ENCODE measurements around the gene COL4A2. TPM values are rescaled to one million over a fixed set of nuclear protein-coding genes. Genes with fewer than 3 reads are reported as not detected.
A peak's percentile ranks its signal among the peaks of the same experiment; 100 is the strongest.

The COL4A2 gene
- 406 TPM for polyA plus RNA-seq (ENCODE audit: insufficient read length)
- long read RNA-seq, donor 1, full-length matches to known transcripts: 251 of 526 reads
- long read RNA-seq, donor 1, partial matches to known transcripts: 275 of 526 reads
- long read RNA-seq, donor 1, other reads (novel, unspliced or antisense): 0 of 526 reads
- long read RNA-seq, donor 2, full-length matches to known transcripts: 133 of 287 reads
- long read RNA-seq, donor 2, partial matches to known transcripts: 154 of 287 reads
- long read RNA-seq, donor 2, other reads (novel, unspliced or antisense): 0 of 287 reads
- long read RNA-seq, donor 3, full-length matches to known transcripts: 138 of 246 reads
- long read RNA-seq, donor 3, partial matches to known transcripts: 108 of 246 reads
- long read RNA-seq, donor 3, other reads (novel, unspliced or antisense): 0 of 246 reads
- long read RNA-seq, donor 4, transcript COL4A2-212 (1 exons, 1,663 nt): major isoform, 30 of 36 reads
- long read RNA-seq, donor 4, partial matches to known transcripts: 6 of 36 reads
- long read RNA-seq, donor 4, other reads (novel, unspliced or antisense): 0 of 36 reads
- long read RNA-seq, donor 5, full-length matches to known transcripts: 104 of 165 reads
- long read RNA-seq, donor 5, partial matches to known transcripts: 61 of 165 reads
- long read RNA-seq, donor 5, other reads (novel, unspliced or antisense): 0 of 165 reads
- long read RNA-seq, donor 6, full-length matches to known transcripts: 153 of 319 reads
- long read RNA-seq, donor 6, partial matches to known transcripts: 166 of 319 reads
- long read RNA-seq, donor 6, other reads (novel, unspliced or antisense): 0 of 319 reads
- long read RNA-seq, donor 7, full-length matches to known transcripts: 157 of 325 reads
- long read RNA-seq, donor 7, partial matches to known transcripts: 168 of 325 reads
- long read RNA-seq, donor 7, other reads (novel, unspliced or antisense): 0 of 325 reads
- long read RNA-seq, donor 8, full-length matches to known transcripts: 55 of 78 reads
- long read RNA-seq, donor 8, partial matches to known transcripts: 23 of 78 reads
- long read RNA-seq, donor 8, other reads (novel, unspliced or antisense): 0 of 78 reads

DNA sequence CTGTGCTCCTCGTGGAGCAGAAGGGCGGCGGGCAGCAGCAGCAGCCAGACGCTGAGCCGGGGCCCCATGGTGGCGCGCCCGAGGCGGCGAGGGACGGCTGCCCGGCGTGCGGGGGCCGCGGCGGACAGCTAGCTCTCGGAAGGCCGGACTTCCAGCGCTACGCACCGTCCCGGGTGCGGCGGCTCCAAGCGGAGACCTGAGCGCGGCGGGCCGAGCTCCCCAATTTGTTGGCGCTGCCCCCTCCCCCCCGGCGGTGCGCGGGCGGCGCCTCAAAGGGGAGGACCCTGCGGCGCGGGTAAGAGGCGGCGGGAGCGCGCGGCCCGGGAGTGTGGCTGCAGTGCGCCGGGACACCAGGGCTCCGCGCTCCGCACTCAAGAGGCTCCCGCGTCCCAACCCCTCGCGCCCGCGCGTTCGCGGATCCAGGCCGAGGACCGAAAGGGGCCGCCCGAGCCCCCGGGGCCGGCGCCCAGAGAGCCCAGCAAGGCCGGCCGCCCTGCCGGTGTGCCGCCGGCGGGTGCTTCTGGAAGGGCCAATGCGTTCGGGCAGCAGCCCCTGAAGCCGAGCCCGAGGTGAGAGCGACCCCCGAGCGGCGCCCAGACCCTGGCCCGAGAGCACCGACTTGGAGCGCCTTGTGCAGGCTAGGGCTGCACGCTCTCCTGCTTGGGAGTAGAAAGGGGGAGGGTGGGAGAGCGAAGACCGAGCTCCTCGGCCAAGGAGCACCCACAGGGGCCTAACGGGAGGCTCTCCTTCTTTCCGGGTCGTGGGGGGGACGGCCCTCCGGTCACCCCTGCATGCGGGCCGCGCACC, at the start of gene COL4A2, which contains the start of gene COL4A1:
COL4A2 (plus strand) TSS at position 325 of the 807 bp plus-strand sequence. CDS start 620 bp downstream, outside the sequence.
COL4A1 (minus strand) TSS at position 198 of the 807 bp plus-strand sequence; CDS start at position 68, 130 bp downstream.
- peak; percentile 83 for DNase-seq

DNA sequence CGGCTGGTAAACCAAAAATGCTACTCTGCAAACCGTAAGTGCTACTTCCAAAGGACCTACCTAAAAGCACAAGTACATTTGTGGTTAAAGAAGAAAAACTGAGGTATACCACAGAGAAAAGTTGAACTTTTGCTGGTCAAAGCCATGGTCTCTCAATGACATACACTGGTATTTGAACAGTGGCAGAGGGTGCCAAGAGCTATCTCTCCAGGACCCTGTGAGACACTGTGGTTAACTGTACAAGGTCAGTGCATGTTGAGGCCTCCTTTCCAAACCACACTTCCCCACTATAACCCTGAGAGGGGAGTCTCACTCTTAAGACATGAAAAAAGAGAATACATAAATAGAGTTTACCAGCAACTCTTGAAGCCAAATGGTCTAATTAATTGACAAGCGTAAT, 49.7 kb upstream of the COL4A2 start:
- DNase-seq: no peak

DNA sequence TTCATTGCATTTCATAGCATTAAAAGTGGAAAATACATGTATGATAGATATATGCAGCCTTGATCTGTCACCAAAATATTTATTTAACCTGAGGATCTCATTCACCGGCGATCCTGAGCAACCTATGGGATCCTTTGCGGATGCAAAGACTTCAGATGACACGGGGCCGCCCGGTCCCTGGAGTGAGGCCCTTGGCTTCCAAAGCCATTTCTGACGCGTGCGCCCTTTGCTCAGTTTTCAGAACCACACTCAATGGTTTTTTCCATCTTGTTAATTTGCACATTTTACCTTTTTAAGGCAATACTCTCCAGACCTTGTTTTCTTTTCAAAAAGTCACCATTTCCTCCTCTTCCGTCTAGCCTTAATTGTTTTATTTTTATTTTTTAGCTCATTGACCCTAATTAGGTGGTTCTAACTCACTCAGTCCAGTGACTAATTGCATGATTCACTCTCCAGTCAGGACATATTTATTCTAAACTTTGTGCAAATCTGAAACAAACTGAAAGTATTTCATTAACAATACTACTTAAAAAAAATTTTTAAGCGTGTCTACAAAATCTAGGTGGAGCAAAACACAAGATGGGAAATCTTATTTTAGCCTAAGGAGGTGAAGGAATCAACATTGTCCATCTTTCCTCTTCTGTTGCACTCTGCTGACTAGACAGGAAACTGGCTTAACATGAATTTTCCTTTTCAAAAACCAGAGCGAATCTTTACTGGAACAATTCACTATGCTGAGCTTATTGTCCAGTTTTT, 48.0 kb upstream of the COL4A2 start:
- DNase-seq: no peak

GRCh38 chr13:110259651-110260050, 47.4 kb upstream of the COL4A2 start:
- DNase-seq: no peak

DNA sequence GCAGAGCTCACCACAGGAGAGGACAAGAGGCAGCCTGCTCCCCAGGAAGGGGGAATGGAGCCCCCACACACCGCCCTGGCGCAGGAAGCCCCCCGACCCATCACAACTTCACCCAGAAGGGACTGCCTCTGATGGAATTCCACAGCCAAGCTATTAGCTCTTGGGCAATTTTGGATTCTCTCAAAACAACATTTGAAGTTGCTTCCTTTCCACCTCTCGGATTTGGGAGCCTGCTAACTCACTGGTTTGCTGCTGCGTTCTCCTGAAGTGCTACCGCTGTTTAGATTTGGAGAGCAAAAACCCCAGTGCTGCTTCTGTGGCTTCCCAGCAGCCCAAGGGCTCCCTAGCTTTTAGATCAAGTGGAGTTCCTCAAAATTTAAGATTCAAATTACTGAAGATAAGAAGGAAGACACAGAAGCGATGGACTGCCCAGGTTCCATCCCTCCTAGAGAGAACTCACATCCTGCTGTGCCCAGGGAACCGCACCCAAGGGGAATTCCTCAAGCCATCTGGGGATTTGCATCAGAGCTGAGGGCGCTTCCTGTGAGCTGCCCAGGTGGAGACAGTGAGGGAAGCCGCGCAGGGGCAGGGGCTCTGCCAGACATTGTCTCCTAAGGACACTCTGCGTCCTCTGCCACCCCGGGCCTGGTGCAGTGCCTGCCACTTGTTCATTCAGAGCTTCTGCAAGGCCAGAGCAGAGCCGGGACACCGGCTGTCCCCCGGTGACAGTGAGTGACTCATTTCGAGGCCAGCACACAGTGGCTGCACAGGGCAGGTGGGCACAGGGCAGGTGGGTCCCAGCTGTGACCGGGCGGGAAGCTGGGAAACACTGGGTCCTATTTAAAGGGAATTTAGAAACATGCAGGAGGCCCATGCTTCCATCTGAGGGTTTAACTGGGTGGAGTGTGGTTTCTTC, 45.7 kb upstream of the COL4A2 start:
- DNase-seq: no peak

GRCh38 chr13:110262082-110262436, 45.0 kb upstream of the COL4A2 start:
- no peak for DNase-seq

GRCh38 chr13:110262508-110263291, 44.4 kb upstream of the COL4A2 start:
- DNase-seq: no peak

DNA sequence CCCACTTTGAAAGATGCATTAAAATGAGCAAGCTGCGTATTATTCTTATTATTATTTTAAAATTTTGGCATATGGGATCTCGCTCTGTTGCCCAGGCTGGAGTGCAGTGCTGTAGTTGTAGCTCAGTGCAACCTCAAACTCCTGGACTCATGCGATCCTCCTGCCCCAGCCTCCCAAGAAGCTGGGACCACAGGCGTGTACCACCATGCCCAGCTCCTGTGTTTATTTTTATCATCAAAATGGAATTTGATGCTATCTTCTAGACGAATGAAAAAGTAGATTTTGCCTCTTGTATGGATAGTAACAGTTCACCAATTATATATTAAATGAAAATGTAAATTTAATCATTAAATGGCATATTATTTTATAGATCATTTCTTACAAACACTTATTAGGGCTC, 43.7 kb upstream of the COL4A2 start:
- no peak for DNase-seq

DNA sequence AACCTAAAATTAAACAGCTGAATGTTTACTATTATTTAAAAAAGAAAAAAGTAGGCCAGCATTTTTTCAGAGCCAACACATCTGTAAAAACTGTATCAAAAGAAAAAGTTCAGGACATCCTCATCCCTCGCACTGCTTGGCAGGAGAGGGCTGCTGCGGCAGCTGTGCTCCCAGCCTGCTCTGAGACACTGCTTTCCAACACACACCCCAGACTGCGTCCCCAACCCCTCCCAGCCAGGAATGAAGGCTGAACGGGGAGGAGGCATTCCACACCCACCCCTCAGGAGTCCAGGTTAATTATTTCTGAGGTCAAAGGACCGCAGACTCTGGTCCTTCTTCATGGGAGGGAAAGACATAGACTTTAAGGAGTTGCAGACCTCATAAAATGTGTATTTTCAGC, 43.2 kb upstream of the COL4A2 start:
- no peak for DNase-seq

- DNase-seq: no peak
Observed at GRCh38 chr13:110264685-110265275, 42.3 kb upstream of the COL4A2 start.

GRCh38 chr13:110265341-110265681, 41.8 kb upstream of the COL4A2 start:
- DNase-seq: no peak

- DNase-seq: no peak
Observed at GRCh38 chr13:110265682-110266430, 41.2 kb upstream of the COL4A2 start.

- DNase-seq: no peak
Observed at GRCh38 chr13:110266431-110266809, 40.7 kb upstream of the COL4A2 start.

DNA sequence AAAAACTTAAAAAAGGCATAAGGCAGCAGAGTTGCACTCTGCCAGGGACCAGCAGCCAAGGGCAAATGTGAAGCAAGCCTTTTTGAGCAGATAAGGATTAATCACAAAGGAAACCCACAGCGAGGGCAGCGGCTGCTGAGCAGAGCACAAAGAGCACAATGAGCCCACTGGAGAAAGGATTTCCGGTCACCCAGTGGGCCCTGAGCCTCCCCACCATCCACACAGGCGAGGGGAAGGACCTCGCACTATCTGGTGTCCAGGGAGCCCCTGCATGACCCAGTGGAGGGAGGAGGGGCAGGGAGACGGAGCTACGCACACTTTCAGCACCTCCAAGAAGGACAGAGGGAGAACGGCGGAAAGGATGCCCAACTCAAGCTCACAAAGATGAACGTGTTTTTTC, 40.1 kb upstream of the COL4A2 start:
- DNase-seq: no peak

DNA sequence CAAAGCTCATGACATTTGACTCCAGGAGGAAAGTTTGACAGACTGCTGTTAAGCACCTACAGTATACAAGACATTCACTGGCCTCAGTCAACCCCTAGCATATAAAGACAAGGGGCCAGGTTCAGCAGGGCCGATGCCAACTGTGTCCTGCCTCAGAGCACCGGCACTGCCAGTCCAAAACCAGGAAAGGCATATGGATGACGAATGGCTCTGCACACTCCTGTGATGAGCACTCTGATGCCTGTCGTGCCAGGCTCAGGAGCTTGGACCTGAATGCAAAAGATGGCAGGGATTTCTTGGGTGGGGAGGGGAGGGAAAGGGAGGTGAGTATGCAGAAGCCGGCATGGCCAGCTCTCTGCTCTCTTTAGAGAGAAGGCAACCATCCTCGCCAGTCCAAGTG, 39.0 kb upstream of the COL4A2 start:
- DNase-seq: no peak

DNA sequence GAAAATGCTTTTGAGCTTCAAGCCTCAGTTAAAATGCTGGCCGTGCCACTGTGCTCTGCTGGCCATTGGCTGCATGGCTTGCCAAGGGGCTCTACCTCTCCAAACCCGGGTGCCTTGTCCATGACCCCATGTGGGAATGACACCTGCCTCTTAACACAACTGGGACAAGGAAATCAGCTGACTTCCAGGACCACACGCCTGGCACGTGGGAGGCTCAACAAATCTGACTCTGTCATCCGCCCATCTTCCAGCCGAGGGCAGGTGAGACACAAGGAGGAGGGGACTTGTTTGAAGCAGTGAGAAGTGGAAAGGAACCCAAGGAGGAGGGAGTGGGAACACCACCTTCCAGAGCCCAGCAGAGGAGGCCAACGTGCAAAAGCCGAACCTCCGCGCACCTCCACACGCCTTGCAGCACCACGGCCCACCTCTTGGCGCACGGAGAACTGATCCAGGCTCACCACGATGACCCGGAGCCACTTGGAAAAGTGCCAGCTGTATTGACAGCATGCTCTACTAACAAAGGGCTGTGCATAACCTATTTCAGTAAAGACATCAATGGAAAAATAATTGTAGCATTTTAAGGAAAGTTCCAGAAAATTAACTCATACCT, 38.4 kb upstream of the COL4A2 start:
- DNase-seq: no peak

DNA sequence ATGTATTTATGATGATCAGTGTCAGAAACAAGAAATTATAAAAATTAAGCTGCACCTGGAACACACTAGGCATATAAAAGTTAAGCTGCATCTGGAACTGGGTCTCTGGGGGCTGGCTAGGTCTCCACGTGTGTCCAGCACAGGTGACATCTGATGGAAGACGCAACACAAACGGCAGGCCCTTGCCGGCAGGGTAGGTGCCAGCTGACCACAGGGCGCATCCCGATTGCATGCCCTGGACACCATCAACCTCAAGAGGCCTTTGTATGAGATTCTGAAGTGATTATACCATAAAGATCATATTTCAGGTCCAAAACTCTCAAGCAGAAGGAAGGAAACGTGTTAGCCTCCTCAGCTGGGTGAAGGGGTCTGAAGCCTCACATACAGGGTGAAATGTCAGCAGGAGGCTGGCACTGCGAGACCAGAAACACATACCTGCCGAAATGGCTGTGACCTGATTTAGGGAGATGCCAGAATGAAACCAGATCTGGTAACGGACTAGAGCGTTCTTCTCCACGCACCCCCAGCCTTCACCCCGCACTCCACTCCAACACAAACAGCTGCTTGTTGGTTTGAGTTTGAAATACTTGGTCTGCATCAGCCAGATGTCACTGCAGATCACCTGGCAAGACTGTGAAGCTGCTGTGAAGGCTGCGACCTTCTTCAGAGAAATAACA, 37.4 kb upstream of the COL4A2 start:
- DNase-seq: no peak
